HG03095 (cell line): ENCODE data around the gene JMJD7.

Experiments used
- ATAC-seq: cut with Tn5 transposase; IDR thresholded peaks from one replicate; pipeline ENCODE4 v1.9.1; 2021; ENCODE audit warnings: moderate library complexity; ENCODE audit not compliant: unreplicated experiment

Gene JMJD7

DNA sequence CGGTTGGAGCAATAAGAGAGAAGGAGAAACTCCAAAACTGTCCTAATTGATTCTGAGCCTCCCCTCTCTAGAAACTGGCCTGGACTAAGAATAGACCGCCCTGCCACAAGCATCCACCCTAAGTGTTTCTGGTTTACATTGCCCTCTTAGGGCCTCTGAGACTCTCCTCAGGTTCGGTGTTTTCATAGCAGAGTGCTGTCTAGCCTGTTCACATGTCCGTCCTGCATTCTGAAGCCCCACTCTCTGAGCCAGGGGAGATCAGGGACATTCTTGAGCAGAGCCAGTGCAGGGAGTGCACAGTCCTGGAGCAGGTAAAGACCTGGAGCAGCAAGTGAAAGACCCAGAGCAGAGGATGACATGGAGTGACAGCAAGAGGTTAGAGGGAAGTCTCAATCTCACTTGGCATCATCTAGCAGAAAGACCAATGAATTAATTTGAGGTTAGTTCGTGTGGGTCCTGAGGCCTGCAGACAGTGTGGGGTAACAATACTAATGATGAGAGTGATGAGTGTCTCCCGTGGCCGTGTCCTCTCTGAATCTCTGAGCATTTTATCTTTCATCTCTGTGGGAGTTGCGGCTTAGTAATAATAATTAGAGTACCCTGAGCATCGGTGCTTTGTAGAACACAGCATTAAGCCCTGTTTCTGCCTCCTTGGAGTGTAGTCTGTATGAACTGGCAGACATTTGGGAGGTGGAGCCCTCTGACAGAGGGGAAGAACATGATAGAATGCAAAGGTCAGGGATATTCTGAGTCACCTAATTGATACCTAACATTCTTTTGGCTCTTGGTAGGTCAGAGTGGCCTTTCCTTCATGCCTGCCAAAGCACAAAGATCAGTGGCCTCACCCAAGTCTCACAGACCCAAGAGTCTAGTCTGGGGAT is 29.0 kb upstream of the JMJD7 start:
- no peak for ATAC-seq

DNA sequence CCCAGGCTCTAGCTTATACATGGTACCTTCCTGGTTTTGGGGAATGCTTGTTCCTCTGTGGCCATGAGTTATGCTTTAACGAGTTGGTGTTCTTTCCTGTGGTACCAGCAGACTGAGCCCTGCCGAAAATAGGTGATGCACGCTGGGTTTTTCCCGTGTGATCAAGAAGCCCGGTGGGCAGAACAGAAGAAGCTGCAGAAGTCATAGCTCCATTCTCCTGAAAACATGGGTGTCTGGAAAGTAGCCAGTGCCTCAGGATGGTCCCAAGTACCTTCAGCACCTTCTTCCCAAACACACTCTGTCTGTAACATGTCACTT is 28.4 kb upstream of the JMJD7 start:
- no peak for ATAC-seq

DNA sequence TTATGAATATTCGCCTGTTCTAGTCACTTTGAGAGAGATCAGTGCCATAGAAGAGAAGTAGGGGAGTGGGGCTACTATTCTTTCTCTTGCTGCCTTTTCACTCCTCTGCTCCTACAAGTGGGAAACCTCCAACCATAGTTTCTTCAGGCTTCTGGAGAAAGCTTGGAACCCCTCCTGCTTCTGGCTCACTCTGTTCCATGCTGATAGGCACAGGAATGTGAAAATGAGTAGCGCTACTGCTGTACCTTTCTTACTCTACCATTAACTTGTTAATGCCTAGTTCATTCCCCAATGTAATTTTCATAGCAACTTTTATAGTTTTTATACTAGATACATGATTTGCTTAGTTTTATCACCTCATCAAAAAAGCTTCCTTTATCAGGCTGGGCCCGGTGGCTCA is 26.7 kb upstream of the JMJD7 start:
- ATAC-seq, result no peak

DNA sequence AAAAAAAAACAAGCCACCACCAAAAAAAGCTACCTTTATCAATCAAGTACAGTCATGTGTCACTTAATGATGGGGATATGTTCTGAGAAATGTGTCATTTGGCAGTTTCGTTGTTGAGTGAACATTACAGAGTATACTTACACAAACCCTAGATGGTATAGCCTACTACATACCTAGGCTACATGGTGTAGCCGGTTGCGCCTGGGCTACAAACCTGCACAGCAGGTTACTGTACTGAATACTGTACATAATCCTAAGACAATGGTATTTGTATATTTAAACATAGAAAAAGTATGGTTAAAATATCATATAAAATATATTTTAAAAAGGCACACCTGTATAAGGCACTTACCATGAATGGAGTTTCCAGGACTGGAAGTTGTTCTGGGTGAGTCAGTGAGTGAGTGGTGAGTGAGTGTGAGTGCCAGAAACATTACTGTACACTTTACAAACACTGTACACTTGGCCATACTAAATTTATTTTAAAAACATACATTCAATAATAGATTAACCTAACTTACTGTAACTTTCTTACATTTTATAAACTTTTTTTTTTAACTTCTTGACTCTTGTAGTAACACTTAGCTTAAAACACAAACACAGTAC is 25.9 kb upstream of the JMJD7 start:
- no peak for ATAC-seq

DNA sequence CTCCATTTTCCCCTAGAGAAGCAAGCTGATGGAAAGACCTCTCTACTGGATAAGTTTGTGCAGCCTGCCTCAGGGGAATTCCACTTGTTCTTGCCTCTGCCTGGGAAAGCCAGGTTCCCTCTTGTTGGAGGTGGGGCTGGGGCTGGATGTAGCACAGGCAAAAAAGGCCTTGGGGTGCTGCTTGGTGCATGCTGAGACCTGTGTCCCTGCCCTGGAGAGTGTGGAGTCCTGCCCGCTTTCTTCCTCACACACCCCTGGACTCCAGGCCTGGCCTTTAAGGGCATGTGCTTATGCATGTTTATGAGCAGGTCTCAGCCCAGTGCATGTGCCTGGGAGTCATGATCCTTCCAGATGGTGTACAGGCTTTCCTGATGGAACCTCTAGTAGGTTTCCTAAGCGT is 23.5 kb upstream of the JMJD7 start:
- ATAC-seq, result no peak

DNA sequence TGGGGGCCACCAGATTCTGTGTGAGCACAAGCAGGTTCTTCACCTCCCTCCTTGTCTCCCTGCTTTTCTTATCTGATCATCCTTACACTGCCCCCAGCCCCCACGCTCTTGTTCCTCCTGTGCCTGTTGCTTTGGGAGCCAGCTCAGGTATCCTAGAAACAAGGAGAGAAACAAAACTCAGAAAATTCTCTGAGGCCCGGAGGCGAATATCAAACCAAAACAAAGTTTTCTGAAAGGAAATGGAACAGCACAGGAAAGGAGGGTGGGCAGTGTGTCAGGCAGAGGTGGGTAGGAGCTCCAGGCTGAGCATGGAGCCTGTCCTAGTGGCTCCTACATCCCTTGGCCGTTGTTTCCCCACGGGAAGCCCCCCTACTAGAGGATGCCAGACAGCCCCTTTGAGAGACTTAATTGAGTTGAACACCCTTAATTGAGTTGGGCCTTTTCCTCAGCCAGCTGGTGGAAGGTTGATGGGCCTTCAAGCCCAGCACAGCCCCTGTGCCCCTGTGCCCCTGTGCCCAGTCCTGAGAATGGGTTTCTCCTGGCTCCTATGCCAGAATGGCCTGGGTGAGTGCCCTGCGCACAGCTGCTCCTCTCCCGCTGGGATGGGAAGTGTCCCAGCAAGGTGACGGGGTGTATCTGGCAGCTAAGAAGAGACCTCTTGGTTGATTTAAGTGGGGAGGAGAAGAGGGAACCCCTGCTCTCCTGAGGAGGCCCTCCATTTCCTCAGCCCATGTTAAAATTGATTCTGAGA is 22.8 kb upstream of the JMJD7 start:
- ATAC-seq, result no peak

DNA sequence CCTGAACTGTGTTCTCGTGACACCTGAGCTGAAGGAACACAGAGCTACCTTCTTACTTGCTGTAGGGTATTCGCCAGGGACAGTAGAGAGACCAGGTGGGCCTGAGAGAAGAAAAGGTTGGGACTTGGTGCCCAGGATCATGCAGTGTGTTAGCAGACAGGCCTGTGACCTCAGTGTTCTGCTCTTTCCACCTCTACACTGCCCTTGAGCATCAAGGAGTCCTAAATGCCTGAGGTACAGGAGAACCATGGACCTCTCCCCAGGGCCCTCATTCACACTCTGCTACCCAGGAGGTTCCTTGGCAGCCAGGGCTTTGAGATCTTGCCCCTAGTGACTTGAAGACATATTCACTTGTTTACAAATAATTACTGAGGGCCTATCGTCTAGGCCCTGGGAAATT is 22.2 kb upstream of the JMJD7 start:
- ATAC-seq, result no peak

DNA sequence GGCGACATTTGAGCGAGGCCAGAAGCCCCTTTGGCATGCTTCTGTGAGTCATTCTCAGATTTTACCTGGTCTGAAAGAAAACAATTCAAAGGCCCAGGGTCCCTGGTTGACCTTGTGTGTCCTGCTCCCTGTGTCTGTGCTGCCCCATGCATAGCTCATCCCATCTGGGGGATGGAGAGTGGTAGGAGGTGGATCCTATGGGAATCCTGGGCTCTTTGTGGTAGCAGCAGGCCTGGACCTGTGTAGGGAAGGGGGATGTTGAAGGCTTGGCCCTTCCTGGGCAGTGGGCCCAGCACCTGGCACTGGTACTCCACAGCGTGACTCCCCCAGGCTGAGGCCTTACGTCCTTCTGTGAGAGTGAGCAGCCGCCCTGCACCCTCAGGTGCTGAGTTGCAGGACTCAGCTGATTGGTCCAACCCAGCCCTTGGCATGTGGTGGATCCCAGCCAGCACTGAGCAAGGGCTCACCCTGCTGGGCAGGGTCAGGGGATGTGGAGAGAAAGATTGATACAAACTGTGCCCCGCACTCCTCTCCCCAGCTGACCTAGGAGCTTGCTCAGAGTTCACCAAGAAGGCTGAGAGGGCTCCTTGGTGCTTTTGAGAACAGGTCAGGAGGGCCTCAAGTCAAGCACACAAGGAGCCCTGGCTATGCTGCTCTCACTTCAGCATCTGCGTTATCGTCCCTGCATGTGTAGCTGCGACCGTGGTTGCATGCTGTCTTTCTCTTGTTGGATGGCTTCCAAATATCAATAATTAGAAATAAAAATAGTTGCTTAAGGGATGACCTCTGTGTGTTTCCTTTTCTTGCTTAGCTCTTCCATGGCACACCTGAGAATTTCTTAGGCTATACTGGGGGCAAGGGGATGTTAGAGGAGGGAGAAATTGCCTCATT is 21.4 kb upstream of the JMJD7 start:
- no peak for ATAC-seq

DNA sequence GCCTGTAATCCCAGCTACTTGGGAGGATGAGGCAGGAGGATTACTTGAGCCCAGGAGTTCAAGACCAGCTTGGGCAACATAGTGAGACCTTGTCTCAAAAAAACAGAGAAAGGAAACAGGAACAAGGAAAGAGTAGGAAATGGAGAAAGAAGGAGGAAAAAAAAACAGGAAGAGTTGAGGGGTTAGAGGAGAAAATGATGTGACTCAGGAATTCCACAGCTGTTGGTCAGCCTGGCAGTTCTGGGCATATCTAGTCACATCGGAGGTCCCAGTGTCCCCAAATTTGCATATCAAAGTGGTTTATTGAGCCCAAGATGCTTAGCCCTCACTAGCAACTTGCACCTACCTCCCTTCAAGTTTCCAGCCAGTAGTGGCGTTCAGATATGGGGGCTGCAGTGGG is 18.8 kb upstream of the JMJD7 start:
- no peak for ATAC-seq

DNA sequence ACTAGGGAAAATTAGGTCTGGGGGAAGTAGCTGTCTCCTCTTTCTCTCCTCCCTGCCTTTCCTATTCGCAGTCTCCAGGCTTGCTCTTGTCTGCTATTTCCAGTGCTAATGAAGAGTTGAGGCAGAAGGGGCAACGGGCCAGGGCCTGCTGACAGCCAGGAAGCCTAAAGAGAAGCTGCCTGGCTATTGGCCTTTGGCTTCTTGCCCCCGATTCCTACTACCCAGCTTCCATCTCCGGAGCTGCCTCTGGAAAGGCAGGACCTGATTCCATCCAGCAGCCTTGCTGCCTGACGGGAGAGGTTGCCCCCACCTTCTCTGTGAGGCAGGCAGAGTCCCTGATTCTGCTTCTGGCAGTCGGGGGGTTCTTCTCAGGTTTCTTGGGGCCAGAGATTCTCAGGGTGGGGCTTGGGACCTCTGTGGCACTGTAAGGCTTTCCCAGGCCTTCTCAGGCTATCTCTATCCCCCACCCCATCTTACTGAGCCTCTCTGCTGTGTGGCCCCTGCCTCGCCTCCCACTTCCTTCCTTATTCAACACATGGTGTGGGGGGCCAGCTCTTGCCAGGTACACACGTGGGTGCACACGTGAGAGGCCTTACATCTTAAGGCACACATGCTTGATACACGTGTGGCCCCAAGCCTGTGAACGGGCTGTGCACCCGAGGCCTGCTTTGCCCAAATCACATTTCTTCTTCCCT is 18.2 kb upstream of the JMJD7 start:
- ATAC-seq, result no peak

DNA sequence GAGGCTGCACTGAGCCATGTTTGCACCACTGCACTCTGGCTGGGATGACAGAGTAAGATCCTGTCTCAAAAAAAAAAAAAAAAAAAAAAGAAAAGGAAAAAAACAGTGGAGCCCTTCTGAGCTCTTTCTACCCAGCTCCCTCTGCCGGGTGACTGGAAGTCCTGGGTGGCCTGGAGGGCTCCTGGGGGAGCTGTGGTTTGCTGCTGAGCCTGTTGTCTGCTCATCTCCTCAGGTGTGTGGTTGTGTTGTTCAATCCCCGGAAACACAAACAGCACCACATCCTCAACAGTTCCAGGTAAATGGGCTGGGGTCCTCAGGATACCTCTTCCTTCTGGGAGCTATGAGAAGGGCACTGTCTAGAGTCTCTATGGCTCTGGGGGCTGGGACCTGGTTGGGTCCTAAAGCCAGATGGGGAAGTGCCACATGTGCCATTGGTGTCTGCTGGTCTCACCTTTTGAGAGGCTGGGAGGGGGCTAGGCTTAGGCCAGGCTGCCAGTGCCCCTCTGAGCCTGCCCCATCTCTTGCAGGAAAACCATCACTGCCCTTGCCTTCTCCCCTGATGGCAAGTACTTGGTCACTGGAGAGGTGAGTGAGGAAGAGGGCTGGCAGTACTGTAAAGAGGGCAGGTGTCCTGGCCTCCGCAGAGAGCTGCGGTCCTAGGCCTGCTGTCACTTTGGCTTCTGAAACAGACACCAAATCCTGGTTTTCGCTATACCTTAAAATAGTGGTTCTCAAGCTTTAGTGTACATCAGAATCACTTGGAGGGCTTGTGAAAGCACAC is 17.1 kb upstream of the JMJD7 start:
- no peak for ATAC-seq

DNA sequence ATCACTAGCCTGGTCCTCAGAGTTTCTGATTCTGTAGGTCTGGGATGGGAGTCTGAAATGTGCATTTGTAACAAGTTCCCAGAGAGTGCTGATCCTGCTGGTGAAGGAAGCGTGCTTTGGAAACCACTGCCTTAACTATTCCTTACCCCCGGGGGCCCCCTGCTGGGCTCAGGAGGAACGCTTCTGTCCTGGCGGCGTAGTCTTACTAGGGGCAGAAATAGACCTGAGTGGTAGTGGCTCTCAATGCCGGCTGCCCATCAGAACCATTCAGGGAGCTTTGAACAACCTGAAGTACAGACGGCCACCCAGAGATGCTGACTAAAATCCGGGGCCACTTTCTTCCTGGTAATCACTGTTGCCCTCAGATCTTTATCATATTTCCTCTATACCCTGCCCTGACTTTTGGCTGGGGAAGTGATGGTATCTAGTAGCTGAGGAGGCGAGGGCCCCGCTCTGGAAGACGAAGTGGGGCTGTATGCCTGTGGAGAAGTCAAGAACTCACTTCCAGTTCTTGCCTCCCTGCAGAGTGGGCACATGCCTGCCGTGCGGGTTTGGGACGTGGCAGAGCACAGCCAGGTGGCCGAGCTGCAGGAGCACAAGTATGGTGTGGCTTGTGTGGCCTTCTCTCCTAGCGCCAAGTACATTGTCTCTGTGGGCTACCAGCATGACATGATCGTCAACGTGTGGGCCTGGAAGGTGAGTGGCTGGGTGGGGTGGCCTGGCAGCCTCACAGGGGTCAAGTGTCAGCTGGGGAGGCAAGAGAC is 16.3 kb upstream of the JMJD7 start:
- no peak for ATAC-seq

DNA sequence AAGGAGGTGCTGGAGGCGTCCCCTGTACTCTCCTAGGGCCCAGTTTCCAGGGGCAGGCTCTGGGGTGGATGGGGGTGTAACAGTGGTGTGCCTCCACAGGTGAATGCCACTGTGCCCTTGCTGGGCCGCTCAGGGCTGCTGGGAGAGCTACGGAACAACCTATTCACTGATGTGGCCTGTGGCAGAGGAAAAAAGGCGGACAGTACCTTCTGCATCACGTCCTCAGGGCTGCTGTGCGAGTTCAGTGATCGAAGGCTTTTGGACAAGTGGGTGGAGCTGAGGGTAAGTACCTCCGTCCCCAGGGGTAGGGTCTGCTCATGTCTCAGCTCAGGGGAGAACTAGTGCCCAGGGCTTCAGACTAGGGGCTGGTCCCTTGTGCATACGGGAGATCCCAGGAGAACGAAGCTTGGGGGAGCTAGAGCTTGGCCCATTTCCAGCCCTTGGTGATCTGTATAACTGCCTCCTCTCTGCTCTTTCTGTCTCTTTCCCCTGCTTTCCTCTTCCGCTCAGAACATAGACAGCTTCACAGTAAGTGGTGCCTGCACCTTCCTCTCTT is 15.0 kb upstream of the JMJD7 start:
- no peak for ATAC-seq

DNA sequence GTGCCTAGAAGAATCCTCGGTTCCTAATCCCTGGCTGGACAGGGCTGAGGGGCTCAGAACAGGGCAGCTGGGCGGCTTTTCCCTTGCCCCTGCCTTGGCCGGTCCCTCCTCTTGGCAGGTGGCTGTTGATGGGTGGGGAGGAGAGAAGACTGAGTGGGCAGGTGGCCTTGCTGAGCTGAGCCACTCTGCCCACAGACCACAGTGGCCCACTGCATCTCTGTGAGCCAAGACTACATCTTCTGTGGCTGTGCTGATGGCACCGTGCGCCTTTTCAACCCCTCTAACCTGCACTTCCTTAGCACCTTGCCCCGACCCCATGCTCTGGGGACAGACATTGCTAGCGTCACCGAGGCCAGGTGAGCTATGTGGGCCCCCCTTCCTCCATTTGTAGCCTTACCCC is 14.5 kb upstream of the JMJD7 start:
- ATAC-seq, result no peak

DNA sequence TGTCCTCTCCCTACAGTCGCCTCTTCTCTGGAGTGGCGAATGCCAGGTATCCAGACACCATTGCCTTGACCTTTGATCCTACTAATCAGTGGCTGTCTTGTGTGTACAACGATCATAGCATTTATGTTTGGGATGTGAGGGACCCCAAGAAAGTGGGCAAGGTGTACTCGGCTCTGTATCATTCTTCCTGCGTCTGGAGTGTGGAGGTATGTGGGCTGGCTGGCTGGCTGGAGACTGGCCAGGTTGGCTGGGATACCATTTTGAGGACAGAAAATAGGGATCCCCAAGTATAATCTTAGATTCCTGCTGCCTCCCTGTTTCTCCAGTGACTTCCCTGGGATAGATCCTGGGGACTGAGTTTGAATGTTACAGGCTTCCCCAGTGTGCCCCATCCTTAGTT is 13.4 kb upstream of the JMJD7 start:
- no peak for ATAC-seq

DNA sequence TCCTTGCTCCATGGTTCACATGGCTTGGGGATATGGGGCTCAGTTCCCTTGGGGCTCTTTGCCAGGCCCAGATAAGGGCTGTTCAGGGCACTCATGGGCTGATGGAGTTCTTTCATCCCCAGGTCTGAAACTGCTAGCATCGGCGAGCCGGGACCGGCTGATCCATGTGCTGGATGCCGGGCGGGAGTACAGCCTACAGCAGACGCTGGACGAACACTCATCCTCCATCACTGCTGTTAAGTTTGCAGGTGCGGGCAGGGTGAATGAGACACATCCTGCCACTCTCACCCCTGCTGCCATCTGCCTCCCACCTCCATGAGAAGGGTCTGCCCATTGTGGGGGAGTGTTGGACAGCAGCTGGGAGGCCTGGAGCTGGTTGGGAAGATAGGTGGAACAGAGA is 11.1 kb upstream of the JMJD7 start:
- no peak for ATAC-seq

DNA sequence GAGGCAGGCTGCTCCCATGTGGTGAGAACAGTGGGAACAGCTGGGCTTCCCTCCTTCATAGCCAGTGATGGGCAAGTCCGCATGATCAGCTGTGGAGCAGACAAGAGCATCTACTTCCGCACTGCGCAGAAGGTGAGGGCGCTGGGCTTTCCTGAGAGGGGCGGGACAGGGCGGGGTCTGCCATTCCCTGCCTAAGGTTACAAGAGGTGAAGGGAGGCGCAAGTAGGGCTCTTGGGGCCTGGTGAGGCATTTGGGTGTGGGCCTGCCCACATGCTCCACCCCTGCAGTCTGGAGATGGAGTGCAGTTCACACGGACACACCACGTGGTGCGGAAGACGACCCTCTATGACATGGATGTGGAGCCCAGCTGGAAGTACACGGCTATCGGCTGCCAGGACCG is 10.6 kb upstream of the JMJD7 start:
- no peak for ATAC-seq

DNA sequence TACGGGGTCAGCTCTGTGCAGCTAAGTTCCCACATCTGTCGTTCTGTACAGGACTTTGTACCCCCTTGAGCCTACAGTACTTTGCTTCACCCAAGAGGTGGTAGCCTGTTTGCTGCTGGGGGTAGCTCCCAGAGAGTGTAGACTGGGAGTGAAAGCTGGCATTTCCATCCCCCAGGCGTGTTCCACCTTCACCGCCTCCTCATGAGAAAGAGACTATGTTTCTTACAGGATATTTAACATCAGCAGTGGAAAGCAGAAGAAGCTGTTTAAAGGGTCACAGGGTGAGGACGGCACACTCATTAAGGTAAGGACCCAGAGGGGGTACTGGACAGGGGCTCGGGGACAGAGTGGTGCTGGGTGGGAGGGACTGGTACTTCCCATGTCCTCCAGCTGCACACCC is 10.1 kb upstream of the JMJD7 start:
- no peak for ATAC-seq
